NCI-H226 (cell line): ENCODE data around the gene MYO10.

ENCODE experiments used
- DNase-seq: peaks from one replicate; pipeline ENCODE4 v3.0.0-alpha.2; 2015

Gene MYO10

GRCh38 chr5:16806711-16807546 is 129.2 kb downstream of the MYO10 start:
- no peak for DNase-seq

- DNase-seq = no peak
Observed at GRCh38 chr5:16805486-16805885, 130.6 kb downstream of the MYO10 start.

GRCh38 chr5:16803831-16804230 is 132.3 kb downstream of the MYO10 start:
- DNase-seq = no peak

GRCh38 chr5:16800477-16800876 is 135.6 kb downstream of the MYO10 start:
- DNase-seq = no peak

GRCh38 chr5:16799796-16800195 is 136.3 kb downstream of the MYO10 start:
- DNase-seq = no peak

- no peak for DNase-seq
Observed at GRCh38 chr5:16797951-16798350, 138.1 kb downstream of the MYO10 start.

GRCh38 chr5:16794269-16794913 is 141.7 kb downstream of the MYO10 start:
- DNase-seq = no peak

- no peak for DNase-seq
Observed at GRCh38 chr5:16792598-16793275, 143.4 kb downstream of the MYO10 start.

- DNase-seq = no peak
Observed at GRCh38 chr5:16791904-16792597, 144.0 kb downstream of the MYO10 start.

- no peak for DNase-seq
Observed at GRCh38 chr5:16791036-16791705, 144.9 kb downstream of the MYO10 start.

GRCh38 chr5:16788957-16789356 is 147.1 kb downstream of the MYO10 start:
- no peak for DNase-seq

GRCh38 chr5:16787278-16787677 is 148.8 kb downstream of the MYO10 start:
- no peak for DNase-seq

- DNase-seq = peak; percentile 77
Observed at GRCh38 chr5:16784843-16785791, 151.0 kb downstream of the MYO10 start.

GRCh38 chr5:16784088-16784487 is 152.0 kb downstream of the MYO10 start:
- peak; percentile 53 for DNase-seq

GRCh38 chr5:16781828-16782626 is 154.1 kb downstream of the MYO10 start:
- DNase-seq = no peak

- DNase-seq = no peak
Observed at GRCh38 chr5:16780325-16780724, 155.8 kb downstream of the MYO10 start.

- no peak for DNase-seq
Observed at GRCh38 chr5:16777432-16777831, 158.7 kb downstream of the MYO10 start.

GRCh38 chr5:16776611-16777251 is 159.4 kb downstream of the MYO10 start:
- DNase-seq = no peak

GRCh38 chr5:16774806-16775205 is 161.3 kb downstream of the MYO10 start:
- DNase-seq = no peak

- DNase-seq = no peak
Observed at GRCh38 chr5:16773991-16774390, 162.1 kb downstream of the MYO10 start.
